Tibial nerve (tissue), 3 donors: Measurements from ENCODE around the gene IQUB.

ENCODE experiments used
- POLR2A ChIP-seq, 2 donors: fragments of 450-650 bp; IDR thresholded peaks; one replicate each; pipeline ENCODE4 v1.6.1; 2017; ENCODE audit warnings: antibody characterized with exemption in 2 of 2, mild to moderate bottlenecking in 2 of 2, moderate library complexity in 2 of 2
- TF ChIP-seq, protein P1 (sequence below), 5 experiments: fragments of 200-600 bp in 3 of 5; fragments of 450-650 bp in 2 of 5; sonication (generic) in 3 of 5; IDR thresholded peaks; one replicate each; pipeline ENCODE4 v1.5.1; 2016 to 2019; ENCODE audit warnings: antibody characterized with exemption in 5 of 5, mild to moderate bottlenecking in 3 of 5, moderate library complexity in 2 of 5

DNA sequence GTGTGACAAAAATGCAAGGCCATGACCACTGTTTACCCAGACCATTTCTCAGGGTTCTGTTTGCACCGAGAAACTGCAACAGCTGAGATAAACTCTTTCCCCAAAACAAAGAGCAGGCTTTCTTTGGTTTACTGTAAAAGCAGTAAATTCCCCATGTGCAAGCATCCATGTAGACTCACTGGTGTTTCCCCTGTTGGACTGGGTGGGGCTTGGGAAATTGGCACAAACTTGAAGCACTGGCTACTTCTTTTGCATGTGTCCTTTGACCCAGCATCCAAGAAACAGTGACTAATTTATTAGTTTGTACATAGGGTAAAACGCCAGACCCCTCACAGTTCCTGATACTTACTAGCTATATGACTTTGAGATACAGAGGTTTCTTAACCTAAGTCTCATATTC, 12.3 kb downstream of the IQUB start:
- TF ChIP-seq, protein P1, sequence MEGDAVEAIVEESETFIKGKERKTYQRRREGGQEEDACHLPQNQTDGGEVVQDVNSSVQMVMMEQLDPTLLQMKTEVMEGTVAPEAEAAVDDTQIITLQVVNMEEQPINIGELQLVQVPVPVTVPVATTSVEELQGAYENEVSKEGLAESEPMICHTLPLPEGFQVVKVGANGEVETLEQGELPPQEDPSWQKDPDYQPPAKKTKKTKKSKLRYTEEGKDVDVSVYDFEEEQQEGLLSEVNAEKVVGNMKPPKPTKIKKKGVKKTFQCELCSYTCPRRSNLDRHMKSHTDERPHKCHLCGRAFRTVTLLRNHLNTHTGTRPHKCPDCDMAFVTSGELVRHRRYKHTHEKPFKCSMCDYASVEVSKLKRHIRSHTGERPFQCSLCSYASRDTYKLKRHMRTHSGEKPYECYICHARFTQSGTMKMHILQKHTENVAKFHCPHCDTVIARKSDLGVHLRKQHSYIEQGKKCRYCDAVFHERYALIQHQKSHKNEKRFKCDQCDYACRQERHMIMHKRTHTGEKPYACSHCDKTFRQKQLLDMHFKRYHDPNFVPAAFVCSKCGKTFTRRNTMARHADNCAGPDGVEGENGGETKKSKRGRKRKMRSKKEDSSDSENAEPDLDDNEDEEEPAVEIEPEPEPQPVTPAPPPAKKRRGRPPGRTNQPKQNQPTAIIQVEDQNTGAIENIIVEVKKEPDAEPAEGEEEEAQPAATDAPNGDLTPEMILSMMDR (IDR thresholded peaks at IDR 0.05): no peak
- no peak for TF ChIP-seq POLR2A (IDR thresholded peaks at IDR 0.05)
